H9 (cell line): ENCODE measurements around the gene CAV3. TPM values are rescaled to one million over a fixed set of nuclear protein-coding genes. Genes with fewer than 3 reads are reported as not detected.
A peak's percentile ranks its signal among the peaks of the same experiment; 100 is the strongest.

Experiments
- DNase-seq: peaks from one replicate; pipeline ENCODE4 v3.0.0-alpha.2; 2017
- H2AFZ ChIP-seq: one replicate; pipeline ENCODE4 v1.6.1; 2013; ENCODE audit warnings: mild to moderate bottlenecking, low read length, control low read depth, moderate library complexity
- H2AK5ac ChIP-seq: 2 replicates; pipeline ENCODE4 v1.6.1; 2013; ENCODE audit warnings: low read length, control low read depth, mixed read lengths; ENCODE audit not compliant: insufficient read length
- H2BK120ac ChIP-seq: one replicate; pipeline ENCODE4 v1.6.1; 2013; ENCODE audit warnings: low read depth, mild to moderate bottlenecking, low read length, control low read depth, inconsistent platforms; ENCODE audit not compliant: poor library complexity, severe bottlenecking
- H2BK12ac ChIP-seq: 2 replicates; pipeline ENCODE4 v1.6.1; 2013; ENCODE audit warnings: low read length, control low read depth, mixed read lengths, low read depth; ENCODE audit not compliant: insufficient read length
- H2BK15ac ChIP-seq: 2 replicates; pipeline ENCODE4 v1.6.1; 2013; ENCODE audit warnings: low read depth, low read length, control low read depth
- H2BK20ac ChIP-seq: one replicate; pipeline ENCODE4 v1.6.1; 2013; ENCODE audit warnings: low read depth, mild to moderate bottlenecking, low read length, control low read depth, inconsistent platforms; ENCODE audit not compliant: poor library complexity, severe bottlenecking
- H2BK5ac ChIP-seq: 2 replicates; pipeline ENCODE4 v1.6.1; 2013; ENCODE audit warnings: low read length, control low read depth, mixed read lengths; ENCODE audit not compliant: insufficient read length
- H3K14ac ChIP-seq: 2 replicates; pipeline ENCODE4 v1.6.1; 2013; ENCODE audit warnings: low read length, control low read depth; ENCODE audit not compliant: insufficient read depth
- H3K18ac ChIP-seq: 2 replicates; pipeline ENCODE4 v1.6.1; 2013; ENCODE audit warnings: low read depth, mild to moderate bottlenecking, mixed read lengths, low read length, control low read depth; ENCODE audit not compliant: insufficient read length
- H3K23ac ChIP-seq: 2 replicates; pipeline ENCODE4 v1.6.1; 2013; ENCODE audit warnings: low read length, control low read depth, mixed read lengths, low read depth; ENCODE audit not compliant: insufficient read length
- H3K23me2 ChIP-seq: 2 replicates; pipeline ENCODE4 v1.6.1; 2013; ENCODE audit warnings: low read depth, mild to moderate bottlenecking, mixed read lengths, low read length, control low read depth; ENCODE audit not compliant: insufficient read length, poor library complexity, severe bottlenecking
- H3K27ac ChIP-seq: 2 replicates; pipeline ENCODE4 v1.5.1; 2013; ENCODE audit warnings: low read length, control low read depth, mixed read lengths, low read depth; ENCODE audit not compliant: insufficient read length
- H3K27me3 ChIP-seq: 2 replicates; pipeline ENCODE4 v1.6.1; 2013; ENCODE audit warnings: low read length, control low read depth, inconsistent platforms; ENCODE audit not compliant: insufficient read depth
- H3K4ac ChIP-seq: 2 replicates; pipeline ENCODE4 v1.6.1; 2013; ENCODE audit warnings: low read depth, mild to moderate bottlenecking, control low read depth, inconsistent platforms, low read length, moderate library complexity
- H3K4me1 ChIP-seq: 2 replicates; pipeline ENCODE4 v1.6.1; 2013; ENCODE audit warnings: low read length, control low read depth, inconsistent platforms; ENCODE audit not compliant: insufficient read depth
- H3K4me2 ChIP-seq: 2 replicates; pipeline ENCODE4 v1.6.1; 2013; ENCODE audit warnings: low read length, control low read depth, mixed read lengths; ENCODE audit not compliant: insufficient read length, insufficient read depth
- H3K56ac ChIP-seq: 2 replicates; pipeline ENCODE4 v1.6.1; 2013; ENCODE audit warnings: low read depth, mild to moderate bottlenecking, mixed read lengths, low read length, control low read depth; ENCODE audit not compliant: insufficient read length
- H3K79me1 ChIP-seq: 2 replicates; pipeline ENCODE4 v1.6.1; 2013; ENCODE audit warnings: low read depth, mild to moderate bottlenecking, moderate library complexity, low read length, control low read depth, inconsistent platforms; ENCODE audit not compliant: insufficient read depth, poor library complexity, severe bottlenecking
- H3K79me2 ChIP-seq: 2 replicates; pipeline ENCODE4 v1.6.1; 2013; ENCODE audit warnings: low read length, control low read depth, inconsistent platforms; ENCODE audit not compliant: insufficient read depth
- H3K9ac ChIP-seq: 2 replicates; pipeline ENCODE4 v1.6.1; 2013; ENCODE audit warnings: low read length, control low read depth, mixed read lengths; ENCODE audit not compliant: insufficient read length; ENCODE audit errors: extremely low read depth
- H3K9me3 ChIP-seq: one replicate; pipeline ENCODE4 v1.6.1; 2013; ENCODE audit warnings: low read depth, low read length, inconsistent platforms; ENCODE audit not compliant: control insufficient read depth
- H3T11ph ChIP-seq: one replicate; pipeline ENCODE4 v1.6.1; 2013; ENCODE audit warnings: mild to moderate bottlenecking, low read length, control low read depth, inconsistent platforms
- H4K20me1 ChIP-seq: one replicate; pipeline ENCODE4 v1.6.1; 2013; ENCODE audit not compliant: control insufficient read depth, insufficient read length, insufficient read depth
- H4K5ac ChIP-seq: 2 replicates; pipeline ENCODE4 v1.6.1; 2013; ENCODE audit warnings: low read depth, mild to moderate bottlenecking, mixed read lengths, low read length, control low read depth; ENCODE audit not compliant: insufficient read length
- H4K8ac ChIP-seq: replicated peaks from 2 replicates; pipeline ENCODE4 v1.6.1; 2013; ENCODE audit warnings: low read length, control low read depth, mixed read lengths, low read depth; ENCODE audit not compliant: insufficient read length
- H4K91ac ChIP-seq: 2 replicates; pipeline ENCODE4 v1.6.1; 2013; ENCODE audit warnings: low read depth, mild to moderate bottlenecking, moderate library complexity, mixed read lengths, low read length, control low read depth; ENCODE audit not compliant: insufficient read length
- H3K27ac Mint-ChIP-seq, 3 experiments: 2 replicates in 2 of 3; 3 replicates in 1 of 3; pipeline ENCODE4 v1.8.0; 2020 to 2021; ENCODE audit warnings: mixed read lengths in 3 of 3, mild to moderate bottlenecking in 1 of 3, moderate library complexity in 1 of 3
- H3K27me3 Mint-ChIP-seq: 2 replicates; pipeline ENCODE4 v1.8.0; 2021; ENCODE audit warnings: low read depth, mild to moderate bottlenecking, moderate library complexity, mixed read lengths
- H3K36me3 Mint-ChIP-seq, 3 experiments: 2 replicates in 2 of 3; 3 replicates in 1 of 3; pipeline ENCODE4 v1.8.0; 2020 to 2021; ENCODE audit warnings: low read depth in 3 of 3, mixed read lengths in 3 of 3; ENCODE audit not compliant: insufficient read depth in 1 of 3
- H3K4me1 Mint-ChIP-seq, 2 experiments: 2 replicates each; pipeline ENCODE4 v1.8.0; 2020; ENCODE audit warnings: mixed read lengths in 2 of 2
- H3K4me3 Mint-ChIP-seq, 2 experiments: 2 replicates in 1 of 2; 3 replicates in 1 of 2; pipeline ENCODE4 v1.8.0; 2020 to 2021; ENCODE audit warnings: mild to moderate bottlenecking in 2 of 2, mixed read lengths in 2 of 2, moderate library complexity in 1 of 2
- H3K9me3 Mint-ChIP-seq, 2 experiments: 2 replicates in 1 of 2; 3 replicates in 1 of 2; pipeline ENCODE4 v1.8.0; 2020; ENCODE audit warnings: mild to moderate bottlenecking in 2 of 2, mixed read lengths in 2 of 2, moderate library complexity in 1 of 2
- WGBS: extraction: QIAGEN DNeasy Blood & Tissue Kit; methylation state at CpG from one replicate; pipeline ENCODE4 v1.1.7; 2013; ENCODE audit warnings: missing lambda C conversion rate, low lambda C conversion rate, mixed read lengths; ENCODE audit not compliant: insufficient read length; ENCODE audit errors: extremely low coverage; 5-methylcytosine and 5-hydroxymethylcytosine counted together
- total RNA-seq: library from RNA; stranded (reverse); gene quantifications from 2 replicates; pipeline ENCODE4 v1.2.1, GENCODE V29; 2021
- TF ChIP-seq, protein P1 (sequence below): fragments of 200-600 bp; sonication (generic); conservative IDR thresholded peaks from 3 replicates; pipeline ENCODE4 v1.8.0; 2021; ENCODE audit warnings: antibody characterized with exemption, mild to moderate bottlenecking

Gene CAV3
- total RNA-seq, 1 experiment from 2014 or later: not detected

GRCh38 chr3:8723612-8724011, 10.0 kb upstream of the CAV3 start:
- Histone ChIP-seq H4K91ac (no peak overlapping the region), H3K79me1 (no peaks in the 10 kb centered on the region), H3K56ac (no peak overlapping the region), H2AK5ac (no peak overlapping the region), H4K20me1 (no peaks in the 10 kb centered on the region), H3K14ac (no peak overlapping the region), H3K18ac (no peak overlapping the region), H3K4ac (no peak overlapping the region), H3K27me3 (no peaks in the 10 kb centered on the region), H2BK15ac (no peak overlapping the region), H2BK20ac (no peak overlapping the region), H2BK5ac (no peak overlapping the region), H3K79me2 (no peaks in the 10 kb centered on the region), H4K8ac (no peak overlapping the region), H2BK120ac (no peak overlapping the region), H3K9ac (no peak overlapping the region), H3K4me2 (no peak overlapping the region), H3T11ph (no peak overlapping the region), H3K9me3 (no peaks in the 10 kb centered on the region), H2BK12ac (no peak overlapping the region), H3K4me1 (no peaks in the 10 kb centered on the region; the same call in 1 of the 2 replicates), H3K23me2 (no peaks in the 10 kb centered on the region), H3K23ac (no peak overlapping the region), H3K27ac (no peak overlapping the region), H2AFZ (no peak overlapping the region), H4K5ac (no peak overlapping the region)
- peak; percentile 45 for DNase-seq
- WGBS: no CpG with 5 or more reads among the region's 3 CpGs
- TF ChIP-seq, protein P1, sequence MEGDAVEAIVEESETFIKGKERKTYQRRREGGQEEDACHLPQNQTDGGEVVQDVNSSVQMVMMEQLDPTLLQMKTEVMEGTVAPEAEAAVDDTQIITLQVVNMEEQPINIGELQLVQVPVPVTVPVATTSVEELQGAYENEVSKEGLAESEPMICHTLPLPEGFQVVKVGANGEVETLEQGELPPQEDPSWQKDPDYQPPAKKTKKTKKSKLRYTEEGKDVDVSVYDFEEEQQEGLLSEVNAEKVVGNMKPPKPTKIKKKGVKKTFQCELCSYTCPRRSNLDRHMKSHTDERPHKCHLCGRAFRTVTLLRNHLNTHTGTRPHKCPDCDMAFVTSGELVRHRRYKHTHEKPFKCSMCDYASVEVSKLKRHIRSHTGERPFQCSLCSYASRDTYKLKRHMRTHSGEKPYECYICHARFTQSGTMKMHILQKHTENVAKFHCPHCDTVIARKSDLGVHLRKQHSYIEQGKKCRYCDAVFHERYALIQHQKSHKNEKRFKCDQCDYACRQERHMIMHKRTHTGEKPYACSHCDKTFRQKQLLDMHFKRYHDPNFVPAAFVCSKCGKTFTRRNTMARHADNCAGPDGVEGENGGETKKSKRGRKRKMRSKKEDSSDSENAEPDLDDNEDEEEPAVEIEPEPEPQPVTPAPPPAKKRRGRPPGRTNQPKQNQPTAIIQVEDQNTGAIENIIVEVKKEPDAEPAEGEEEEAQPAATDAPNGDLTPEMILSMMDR: no peak
- Mint-ChIP-seq H3K9me3 (peaks cover 3 to 4% of the 10 kb centered on the region in 2 experiments; a peak in 4 of 5 replicates), H3K4me3 (no peak overlapping the region), H3K36me3 (no peaks in the 10 kb centered on the region), H3K4me1 (peaks cover 16 to 17% of the 10 kb centered on the region in 2 experiments), H3K27ac (no peak overlapping the region), H3K27me3 (peaks cover 78% of the 10 kb centered on the region)
